MM.1S (cell line): Measurements from ENCODE around the gene VCL.

Experiments
- DNase-seq: peaks from one replicate; pipeline ENCODE4 v3.0.0-alpha.2; 2015
- H2AFZ ChIP-seq: fragments of 300-600 bp; sonication (generic); 2 replicates; pipeline ENCODE4 v1.6.0; 2016; ENCODE audit warnings: antibody characterized with exemption, low read length
- H3F3A ChIP-seq: fragments of 300-600 bp; sonication (generic); 2 replicates; pipeline ENCODE4 v1.6.1; 2016; ENCODE audit warnings: mild to moderate bottlenecking, antibody characterized with exemption, low read length, moderate library complexity, mixed read lengths; ENCODE audit not compliant: insufficient read depth
- H3K27ac ChIP-seq: fragments of 300-600 bp; sonication (generic); 2 replicates; pipeline ENCODE4 v1.5.1; 2016; ENCODE audit warnings: mild to moderate bottlenecking, low read length
- H3K27me3 ChIP-seq: fragments of 300-600 bp; sonication (generic); replicated peaks from 2 replicates; pipeline ENCODE4 v1.6.0; 2016; ENCODE audit warnings: low read length; ENCODE audit not compliant: insufficient read depth
- H3K36me3 ChIP-seq: fragments of 300-600 bp; sonication (generic); replicated peaks from 2 replicates; pipeline ENCODE4 v1.6.1; 2016; ENCODE audit warnings: mild to moderate bottlenecking, low read length, mixed read lengths; ENCODE audit not compliant: insufficient read depth
- H3K4me1 ChIP-seq: fragments of 300-600 bp; sonication (generic); 2 replicates; pipeline ENCODE4 v1.6.1; 2016; ENCODE audit warnings: low read length, mixed read lengths
- H3K4me2 ChIP-seq: fragments of 300-600 bp; sonication (generic); 2 replicates; pipeline ENCODE4 v1.6.0; 2016; ENCODE audit warnings: low read depth, low read length
- H3K4me3 ChIP-seq: fragments of 300-600 bp; sonication (generic); 2 replicates; pipeline ENCODE4 v1.5.1; 2016; ENCODE audit warnings: low read length, mixed read lengths
- H3K79me2 ChIP-seq: fragments of 300-600 bp; sonication (generic); 2 replicates; pipeline ENCODE4 v1.6.1; 2016; ENCODE audit warnings: mixed run types, low read length, mixed read lengths
- H3K9ac ChIP-seq: fragments of 300-600 bp; sonication (generic); 2 replicates; pipeline ENCODE4 v1.6.1; 2016; ENCODE audit warnings: low read length, mixed read lengths
- H3K9me2 ChIP-seq: fragments of 300-600 bp; sonication (generic); replicated peaks from 2 replicates; pipeline ENCODE4 v1.6.1; 2016; ENCODE audit warnings: mild to moderate bottlenecking, low read length, mixed read lengths; ENCODE audit not compliant: insufficient read depth
- H3K9me3 ChIP-seq: fragments of 300-600 bp; sonication (generic); replicated peaks from 2 replicates; pipeline ENCODE4 v1.6.1; 2016; ENCODE audit warnings: mild to moderate bottlenecking, low read length, mixed read lengths; ENCODE audit not compliant: insufficient read depth
- H4K20me1 ChIP-seq: fragments of 300-600 bp; sonication (generic); 2 replicates; pipeline ENCODE4 v1.6.1; 2016; ENCODE audit warnings: mild to moderate bottlenecking, low read length, moderate library complexity, mixed read lengths; ENCODE audit not compliant: insufficient read depth
- CTCF ChIP-seq: fragments of 300-600 bp; sonication (generic); IDR thresholded peaks from 2 replicates; pipeline ENCODE4 v1.5.1; 2016; ENCODE audit warnings: antibody characterized with exemption, low read length, mixed read lengths
- EZH2 ChIP-seq: fragments of 300-600 bp; sonication (generic); optimal IDR thresholded peaks from 2 replicates; pipeline ENCODE3; 2017; ENCODE audit warnings: low read depth, mild to moderate bottlenecking, antibody characterized with exemption, low read length, mixed read lengths
- EZH2phosphoT487 ChIP-seq: fragments of 300-600 bp; sonication (generic); IDR thresholded peaks from 2 replicates; pipeline ENCODE4 v1.6.1; 2018; ENCODE audit warnings: antibody characterized with exemption, low read length

Gene VCL

DNA sequence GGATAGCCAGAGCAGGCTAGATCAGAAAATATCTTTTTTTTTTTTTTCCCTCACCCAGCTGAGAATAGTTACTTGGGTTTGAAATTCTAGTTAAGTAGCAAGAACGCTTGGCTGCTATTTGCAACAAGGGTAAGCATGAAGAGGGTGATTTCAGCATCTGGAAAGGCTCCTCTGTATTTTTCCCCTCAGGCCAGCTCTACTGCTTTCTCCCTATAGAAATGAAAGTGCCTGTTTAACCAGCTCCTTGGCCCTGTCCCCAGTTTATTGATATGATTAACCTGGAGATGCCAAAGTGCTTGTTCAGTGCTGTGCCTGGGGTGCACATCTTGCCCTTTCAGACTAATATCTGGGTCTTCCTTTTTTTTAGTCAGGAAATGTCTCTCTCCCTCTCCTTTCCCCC, 115.6 kb downstream of the VCL start:
- H3K79me2 ChIP-seq = no peaks in the 10 kb centered on the region
- no peak for DNase-seq
- no peak overlapping the region for H3K27ac ChIP-seq
- no peaks in the 10 kb centered on the region for H3K9me3 ChIP-seq
- H3F3A ChIP-seq = no peaks in the 10 kb centered on the region
- no peak overlapping the region for H3K4me3 ChIP-seq
- no peak overlapping the region for H2AFZ ChIP-seq
- TF ChIP-seq CTCF (no peak), EZH2 (no peak), EZH2phosphoT487 (no peak)
- no peak overlapping the region for H3K4me2 ChIP-seq
- H3K36me3 ChIP-seq = no peaks in the 10 kb centered on the region
- no peaks in the 10 kb centered on the region for H3K9me2 ChIP-seq
- H3K27me3 ChIP-seq = no peaks in the 10 kb centered on the region
- H3K9ac ChIP-seq = no peak overlapping the region
- H3K4me1 ChIP-seq = no peaks in the 10 kb centered on the region
- H4K20me1 ChIP-seq = no peaks in the 10 kb centered on the region

DNA sequence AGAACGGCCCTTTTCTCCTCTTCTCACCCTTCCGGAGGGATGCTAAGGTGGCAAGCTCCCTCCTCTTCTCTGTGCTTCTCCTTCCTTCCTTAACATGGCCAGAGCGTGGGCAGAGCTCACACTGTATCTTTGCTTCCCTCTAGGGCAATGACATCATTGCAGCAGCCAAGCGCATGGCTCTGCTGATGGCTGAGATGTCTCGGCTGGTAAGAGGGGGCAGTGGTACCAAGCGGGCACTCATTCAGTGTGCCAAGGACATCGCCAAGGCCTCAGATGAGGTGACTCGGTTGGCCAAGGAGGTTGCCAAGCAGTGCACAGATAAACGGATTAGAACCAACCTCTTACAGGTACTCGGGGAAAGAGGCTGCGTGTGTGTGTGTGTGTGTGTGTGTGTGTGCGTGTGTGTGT, 116.1 kb downstream of the VCL start:
- TF ChIP-seq EZH2phosphoT487 = no peak
- Histone ChIP-seq H3F3A (no peaks in the 10 kb centered on the region), H3K36me3 (no peaks in the 10 kb centered on the region), H3K9me2 (no peaks in the 10 kb centered on the region), H3K9ac (no peak overlapping the region), H3K4me3 (no peak overlapping the region), H3K79me2 (no peaks in the 10 kb centered on the region), H4K20me1 (no peaks in the 10 kb centered on the region), H2AFZ (no peak overlapping the region), H3K9me3 (no peaks in the 10 kb centered on the region), H3K4me1 (no peaks in the 10 kb centered on the region), H3K27ac (no peak overlapping the region), H3K4me2 (no peak overlapping the region), H3K27me3 (no peaks in the 10 kb centered on the region)
- no peak for DNase-seq

GRCh38 chr10:74117738-74118137, 119.8 kb downstream of the VCL start:
- no peaks in the 10 kb centered on the region for H3K9me3 ChIP-seq
- TF ChIP-seq EZH2phosphoT487 = no peak
- TF ChIP-seq EZH2 = no peak
- TF ChIP-seq CTCF = no peak
- H3K36me3 ChIP-seq = peaks cover 14% of the 10 kb centered on the region; the same call in 1 of the 2 replicates

GRCh38 chr10:74118804-74119203, 120.9 kb downstream of the VCL start:
- H3K9me2 ChIP-seq = no peaks in the 10 kb centered on the region
- no peaks in the 10 kb centered on the region for H3K4me1 ChIP-seq
- H3K79me2 ChIP-seq = no peaks in the 10 kb centered on the region
- H3K36me3 ChIP-seq = peaks cover 22% of the 10 kb centered on the region; the same call in 1 of the 2 replicates
- no peak overlapping the region for H3K4me3 ChIP-seq
- H3K4me2 ChIP-seq = no peak overlapping the region
- no peaks in the 10 kb centered on the region; the same call in 1 of the 2 replicates for H3F3A ChIP-seq
- H3K27me3 ChIP-seq = no peaks in the 10 kb centered on the region
- DNase-seq = no peak
- no peak overlapping the region for H2AFZ ChIP-seq
- no peak overlapping the region for H3K27ac ChIP-seq
- TF ChIP-seq EZH2 (no peak), CTCF (no peak), EZH2phosphoT487 (no peak)
- H4K20me1 ChIP-seq = no peaks in the 10 kb centered on the region
- no peak overlapping the region for H3K9ac ChIP-seq
- H3K9me3 ChIP-seq = no peaks in the 10 kb centered on the region

More at GRCh38 chr10:74117738-74118137, 119.8 kb downstream of the VCL start:
- H3K4me3 ChIP-seq = no peak overlapping the region
- no peak overlapping the region for H3K27ac ChIP-seq
- no peaks in the 10 kb centered on the region for H3K79me2 ChIP-seq
- no peaks in the 10 kb centered on the region for H3K27me3 ChIP-seq
- H3K9me2 ChIP-seq = no peaks in the 10 kb centered on the region
- H3K9ac ChIP-seq = no peak overlapping the region
- no peaks in the 10 kb centered on the region; the same call in 1 of the 2 replicates for H3F3A ChIP-seq
- H4K20me1 ChIP-seq = no peaks in the 10 kb centered on the region
- DNase-seq = no peak
- no peak overlapping the region for H3K4me2 ChIP-seq
- no peaks in the 10 kb centered on the region for H3K4me1 ChIP-seq
- no peak overlapping the region for H2AFZ ChIP-seq
